Measurements from ENCODE around the gene ZNF512B. TPM values are rescaled to one million over a fixed set of nuclear protein-coding genes. Genes with fewer than 3 reads are reported as not detected.
"Not testable (repeated sequence)": the region's sequence is repeated elsewhere in the genome, so short reads cannot be mapped to it uniquely, and the experiment has no call there.

The ZNF512B gene
- 13.3 and 15.5 TPM in 2 replicates for total RNA-seq (2014; rRNA removed; shearing (Covaris generic))

DNA sequence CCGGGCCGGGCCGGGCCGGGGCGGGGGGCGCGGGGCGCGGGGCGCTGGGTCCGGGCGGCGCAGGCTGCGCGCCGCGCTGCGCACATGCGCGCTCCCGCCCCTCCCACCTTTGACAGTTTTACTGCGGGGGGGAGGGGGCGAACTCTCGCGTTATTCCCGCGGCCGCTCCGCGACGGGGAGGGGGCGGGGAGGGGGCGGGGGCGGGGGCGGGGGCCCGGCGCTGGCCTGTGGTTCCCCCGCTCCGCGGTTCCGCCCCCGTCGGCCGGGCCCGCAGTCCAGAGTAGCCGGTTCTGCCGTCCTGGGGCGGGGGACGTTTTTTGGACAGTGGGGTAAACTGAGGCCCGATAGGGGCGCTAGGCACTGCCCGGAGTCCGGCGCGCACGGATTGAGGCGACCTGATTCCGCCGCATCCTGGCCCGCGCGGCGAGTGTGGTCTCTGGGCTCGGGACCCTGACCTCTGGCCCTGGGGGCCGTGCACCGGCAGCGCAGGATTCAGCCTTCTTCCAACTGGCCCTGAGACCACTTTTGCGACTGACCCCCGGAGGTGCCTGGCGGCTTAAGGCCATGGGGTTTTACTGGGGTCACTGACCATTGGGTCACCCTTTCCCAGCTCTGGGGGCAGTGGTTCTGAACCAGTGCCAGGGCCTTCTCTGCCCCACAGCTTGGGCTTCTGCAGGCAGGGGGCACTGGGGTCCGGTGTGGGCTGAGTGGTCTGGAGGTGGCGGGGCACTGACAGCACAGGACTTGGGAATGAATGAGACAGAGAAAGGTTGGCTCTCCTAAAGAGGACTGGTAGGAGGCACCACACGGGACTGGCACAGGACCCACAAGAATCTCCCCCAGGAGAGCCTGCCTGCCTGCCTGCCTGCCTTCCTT lies at the start of gene ZNF512B:
ZNF512B (minus strand) TSS at position 93 of the 876 bp plus-strand sequence. CDS start 1,980 bp downstream, outside the sequence.
- peaks cover 5% of the 10 kb centered on the region for H3K27me3 ChIP-seq (ENCODE audit: control insufficient read depth, insufficient read depth, low read length)
- peak within 1 kb of the TSS; percentile 68 for H3K4me3 ChIP-seq (ENCODE audit: insufficient read depth, low read depth, low read length)
- peak; percentile 98 for DNase-seq
- peaks cover 13% of the 10 kb centered on the region for H3K36me3 ChIP-seq (replicated peaks; ENCODE audit: control insufficient read depth, insufficient read depth, low read length)

DNA sequence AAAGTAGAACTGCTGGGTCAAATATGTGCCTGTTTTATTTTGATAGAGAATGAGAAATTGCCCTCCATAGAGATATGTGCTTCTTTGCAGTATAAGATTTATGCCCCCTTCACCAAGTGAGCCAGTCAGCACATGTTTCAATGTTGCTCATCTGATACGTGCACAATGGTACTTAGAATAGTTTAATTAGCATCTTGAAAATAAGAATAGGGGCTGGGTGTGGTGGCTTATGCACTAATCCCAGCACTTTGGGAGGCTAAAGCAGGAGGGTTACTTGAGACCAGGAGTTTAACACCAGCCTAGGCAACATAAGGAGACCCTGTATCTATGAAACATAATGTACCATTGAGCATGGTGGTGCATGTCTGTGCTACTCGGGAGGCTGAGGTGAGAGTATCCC lies 45.9 kb upstream of the ZNF512B start:
- no peak for DNase-seq
- no peaks in the 10 kb centered on the region for H3K27me3 ChIP-seq (ENCODE audit: control insufficient read depth, insufficient read depth, low read length)
- peaks cover 25% of the 10 kb centered on the region for H3K36me3 ChIP-seq (replicated peaks; ENCODE audit: control insufficient read depth, insufficient read depth, low read length)
- H3K4me3 ChIP-seq (ENCODE audit: insufficient read depth, low read depth, low read length): no peak overlapping the region

DNA sequence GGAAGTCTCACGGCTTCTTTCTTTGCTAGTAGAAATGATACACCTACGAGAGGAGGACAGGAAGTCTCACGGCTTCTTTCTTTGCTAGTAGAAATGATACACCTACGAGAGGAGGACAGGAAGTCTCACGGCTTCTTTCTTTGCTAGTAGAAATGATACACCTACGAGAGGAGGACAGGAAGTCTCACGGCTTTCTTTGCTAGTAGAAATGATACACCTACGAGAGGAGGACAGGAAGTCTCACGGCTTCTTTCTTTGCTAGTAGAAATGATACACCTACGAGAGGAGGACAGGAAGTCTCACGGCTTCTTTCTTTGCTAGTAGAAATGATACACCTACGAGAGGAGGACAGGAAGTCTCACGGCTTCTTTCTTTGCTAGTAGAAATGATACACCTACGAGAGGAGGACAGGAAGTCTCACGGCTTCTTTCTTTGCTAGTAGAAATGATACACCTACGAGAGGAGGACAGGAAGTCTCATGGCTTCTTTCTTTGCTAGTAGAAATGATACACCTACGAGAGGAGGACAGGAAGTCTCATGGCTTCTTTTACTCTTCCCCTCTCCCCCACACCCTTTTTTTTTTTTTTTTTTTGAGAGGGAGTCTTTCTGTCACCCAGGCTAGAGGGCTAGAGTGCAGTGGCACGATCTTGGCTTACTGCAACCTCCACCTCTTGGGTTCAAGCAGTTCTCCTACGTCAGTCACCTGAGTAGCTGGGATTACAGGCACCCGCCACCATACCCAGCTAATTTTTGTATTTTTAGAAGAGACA lies 42.8 kb upstream of the ZNF512B start:
- not testable (repeated sequence) for DNase-seq; H3K27me3 ChIP-seq (ENCODE audit: control insufficient read depth, insufficient read depth, low read length); H3K4me3 ChIP-seq (ENCODE audit: insufficient read depth, low read depth, low read length)
- peaks cover 26% of the 10 kb centered on the region for H3K36me3 ChIP-seq (replicated peaks; ENCODE audit: control insufficient read depth, insufficient read depth, low read length)

GRCh38 chr20:64011366-64011779 lies 41.6 kb upstream of the ZNF512B start:
- Histone ChIP-seq H3K36me3 (replicated peaks; ENCODE audit: control insufficient read depth, insufficient read depth, low read length) (peaks cover 25% of the 10 kb centered on the region), H3K4me3 (ENCODE audit: insufficient read depth, low read depth, low read length) (no peak overlapping the region), H3K27me3 (ENCODE audit: control insufficient read depth, insufficient read depth, low read length) (no peaks in the 10 kb centered on the region)
- DNase-seq: no peak

DNA sequence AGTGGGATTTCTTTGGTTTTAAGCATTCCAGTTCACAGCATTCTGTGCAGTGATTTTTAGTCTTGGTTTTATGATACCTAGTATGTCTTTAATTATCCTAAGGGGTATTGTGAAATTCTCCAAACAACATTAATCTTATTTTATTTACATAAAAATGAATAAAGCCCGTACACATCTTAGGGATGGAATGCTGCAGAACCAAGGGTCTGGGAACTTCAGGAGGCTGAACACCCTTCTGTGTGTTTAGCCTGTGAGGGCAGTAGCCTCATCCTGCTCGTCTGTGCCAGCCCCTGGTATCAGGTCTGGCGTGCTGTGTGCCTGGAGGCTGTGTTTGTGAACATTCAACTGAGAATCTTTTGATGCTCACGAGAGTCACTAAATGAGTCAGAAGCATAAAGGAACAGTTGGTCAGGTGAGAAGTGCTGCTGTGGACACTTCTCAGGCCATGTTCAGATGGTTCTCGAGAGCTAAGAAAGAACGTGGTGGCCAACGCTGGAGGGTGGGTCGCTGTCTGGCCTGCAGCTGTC lies 41.0 kb upstream of the ZNF512B start:
- Histone ChIP-seq H3K36me3 (replicated peaks; ENCODE audit: control insufficient read depth, insufficient read depth, low read length) (peaks cover 25% of the 10 kb centered on the region), H3K4me3 (ENCODE audit: insufficient read depth, low read depth, low read length) (no peak overlapping the region), H3K27me3 (ENCODE audit: control insufficient read depth, insufficient read depth, low read length) (no peaks in the 10 kb centered on the region)
- no peak for DNase-seq

- Histone ChIP-seq H3K36me3 (replicated peaks; ENCODE audit: control insufficient read depth, insufficient read depth, low read length) (peaks cover 27% of the 10 kb centered on the region), H3K4me3 (ENCODE audit: insufficient read depth, low read depth, low read length) (no peak overlapping the region), H3K27me3 (ENCODE audit: control insufficient read depth, insufficient read depth, low read length) (no peaks in the 10 kb centered on the region)
- peak; percentile 18 for DNase-seq
These were observed 40.2 kb upstream of the ZNF512B start for GRCh38 chr20:64009811-64010387.

- no peaks in the 10 kb centered on the region for H3K27me3 ChIP-seq (ENCODE audit: control insufficient read depth, insufficient read depth, low read length)
These were observed 37.2 kb upstream of the ZNF512B start for GRCh38 chr20:64006902-64007301.

DNA sequence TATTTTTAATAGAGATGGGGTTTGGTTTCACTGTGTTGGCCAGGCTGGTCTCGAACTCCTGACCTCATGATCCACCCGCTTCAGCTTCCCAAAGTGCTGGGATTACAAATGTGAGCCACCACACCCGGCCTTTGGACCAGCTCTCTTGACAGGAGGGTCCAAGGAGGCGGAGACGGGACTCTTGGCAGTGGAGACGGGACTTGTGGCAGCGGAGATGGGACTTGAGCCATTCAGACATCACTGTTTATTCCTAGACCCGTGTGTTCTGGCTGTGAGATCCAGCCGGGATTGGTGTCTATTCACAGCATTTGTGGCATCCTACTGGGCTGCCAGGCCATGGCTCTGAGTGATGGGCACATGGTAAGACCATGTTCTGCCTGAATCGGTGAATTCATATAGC lies 36.8 kb upstream of the ZNF512B start:
- peaks cover 30% of the 10 kb centered on the region for H3K36me3 ChIP-seq (replicated peaks; ENCODE audit: control insufficient read depth, insufficient read depth, low read length)
- no peak overlapping the region for H3K4me3 ChIP-seq (ENCODE audit: insufficient read depth, low read depth, low read length)
- H3K27me3 ChIP-seq (ENCODE audit: control insufficient read depth, insufficient read depth, low read length): no peaks in the 10 kb centered on the region
- DNase-seq: no peak

More at GRCh38 chr20:64006902-64007301, 37.2 kb upstream of the ZNF512B start:
- DNase-seq: peak; percentile 32
- Histone ChIP-seq H3K36me3 (replicated peaks; ENCODE audit: control insufficient read depth, insufficient read depth, low read length) (peaks cover 28% of the 10 kb centered on the region), H3K4me3 (ENCODE audit: insufficient read depth, low read depth, low read length) (no peak overlapping the region)

- Histone ChIP-seq H3K36me3 (replicated peaks; ENCODE audit: control insufficient read depth, insufficient read depth, low read length) (peaks cover 30% of the 10 kb centered on the region), H3K4me3 (ENCODE audit: insufficient read depth, low read depth, low read length) (no peak overlapping the region), H3K27me3 (ENCODE audit: control insufficient read depth, insufficient read depth, low read length) (no peaks in the 10 kb centered on the region)
- no peak for DNase-seq
These were observed 35.7 kb upstream of the ZNF512B start for GRCh38 chr20:64005394-64005793.

DNA sequence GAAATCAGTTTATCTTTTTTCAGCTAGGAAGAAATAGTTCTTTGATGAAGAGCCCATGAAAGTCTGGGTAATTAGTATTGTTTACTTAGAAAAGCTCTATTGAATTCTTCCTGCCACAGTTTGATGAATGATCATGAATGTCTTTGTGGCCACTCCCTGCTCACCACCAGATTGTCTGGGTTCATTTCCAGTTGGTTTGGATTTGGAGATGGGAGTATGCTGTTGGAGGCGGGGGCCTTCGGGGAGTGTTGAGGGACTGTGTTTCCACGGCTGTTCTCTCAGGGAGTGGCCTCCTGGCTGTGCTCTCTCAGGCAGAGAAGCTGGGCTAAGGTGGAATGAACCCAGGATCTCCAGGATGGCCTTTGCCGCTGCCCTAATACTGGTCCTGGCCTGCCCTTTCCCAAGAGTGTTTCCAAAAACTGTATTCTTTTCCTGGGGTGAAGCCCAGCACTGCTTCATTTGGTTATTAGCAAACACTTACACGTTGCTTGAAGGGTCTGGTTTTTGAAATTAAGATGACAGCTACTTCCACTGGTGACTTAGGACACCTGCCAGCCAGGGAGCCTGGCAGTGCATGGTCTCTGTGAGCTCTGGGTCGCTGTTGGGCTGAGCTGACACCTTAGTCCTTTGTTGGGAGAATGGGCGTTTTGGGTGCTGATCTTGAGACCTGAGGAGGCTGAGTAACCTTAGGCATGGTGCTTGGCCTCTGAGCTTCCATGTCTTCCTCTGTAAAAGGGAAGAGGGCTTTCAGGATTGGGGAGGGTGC lies 34.4 kb upstream of the ZNF512B start:
- Histone ChIP-seq H3K36me3 (replicated peaks; ENCODE audit: control insufficient read depth, insufficient read depth, low read length) (peaks cover 34% of the 10 kb centered on the region), H3K4me3 (ENCODE audit: insufficient read depth, low read depth, low read length) (no peak overlapping the region), H3K27me3 (ENCODE audit: control insufficient read depth, insufficient read depth, low read length) (no peaks in the 10 kb centered on the region)
- no peak for DNase-seq

GRCh38 chr20:64001607-64002011 lies 31.9 kb upstream of the ZNF512B start:
- Histone ChIP-seq H3K4me3 (ENCODE audit: insufficient read depth, low read depth, low read length) (no peak overlapping the region), H3K27me3 (ENCODE audit: control insufficient read depth, insufficient read depth, low read length) (no peaks in the 10 kb centered on the region), H3K36me3 (replicated peaks; ENCODE audit: control insufficient read depth, insufficient read depth, low read length) (peaks cover 33% of the 10 kb centered on the region)
- DNase-seq: no peak

DNA sequence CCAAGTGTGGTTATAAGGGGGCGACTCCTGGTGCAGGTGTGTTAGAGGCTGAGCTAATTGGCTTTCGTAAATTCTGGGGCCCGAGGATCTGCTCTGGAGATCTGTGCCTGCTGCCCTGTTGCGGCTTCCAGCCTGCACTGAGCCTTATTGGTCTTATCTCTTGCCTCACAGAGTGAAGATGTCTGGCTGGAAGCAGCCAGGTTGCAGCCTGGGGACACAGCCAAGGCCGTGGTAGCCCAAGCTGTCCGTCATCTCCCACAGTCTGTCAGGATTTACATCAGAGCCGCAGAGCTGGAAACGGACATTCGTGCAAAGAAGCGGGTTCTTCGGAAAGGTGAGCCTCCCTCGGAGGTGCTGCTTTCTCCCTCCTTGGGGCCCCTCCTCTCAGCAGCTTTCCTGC lies 31.2 kb upstream of the ZNF512B start:
- H3K4me3 ChIP-seq (ENCODE audit: insufficient read depth, low read depth, low read length): no peak overlapping the region
- H3K27me3 ChIP-seq (ENCODE audit: control insufficient read depth, insufficient read depth, low read length): no peaks in the 10 kb centered on the region
- H3K36me3 ChIP-seq (replicated peaks; ENCODE audit: control insufficient read depth, insufficient read depth, low read length): peaks cover 33% of the 10 kb centered on the region
- DNase-seq: no peak

GRCh38 chr20:63982937-63983336 lies 13.2 kb upstream of the ZNF512B start:
- DNase-seq: no peak
- Histone ChIP-seq H3K36me3 (replicated peaks; ENCODE audit: control insufficient read depth, insufficient read depth, low read length) (peaks cover 16% of the 10 kb centered on the region), H3K27me3 (ENCODE audit: control insufficient read depth, insufficient read depth, low read length) (peaks cover 7% of the 10 kb centered on the region; the same call in 1 of the 2 replicates), H3K4me3 (ENCODE audit: insufficient read depth, low read depth, low read length) (no peak overlapping the region)
